Muscle layer of duodenum (tissue), 2 donors: ENCODE results near the gene COPS8.

Source experiments
- H3K27ac ChIP-seq: one replicate; pipeline ENCODE4 v1.7.0; 2013; ENCODE audit warnings: mild to moderate bottlenecking, low read length
- H3K27me3 ChIP-seq: one replicate; pipeline ENCODE4 v1.7.0; 2013; ENCODE audit warnings: low read depth, mild to moderate bottlenecking, control low read depth, low read length
- H3K36me3 ChIP-seq, 2 donors: one replicate each; pipeline ENCODE4 v1.7.0; 2013; ENCODE audit warnings: low read length in 2 of 2, control low read depth in 1 of 2, mild to moderate bottlenecking in 1 of 2; ENCODE audit not compliant: insufficient read depth in 2 of 2, control insufficient read depth in 1 of 2
- H3K4me1 ChIP-seq, 2 donors: one replicate each; pipeline ENCODE4 v1.7.0; 2013; ENCODE audit warnings: low read length in 2 of 2, mild to moderate bottlenecking in 2 of 2, control low read depth in 1 of 2, moderate library complexity in 1 of 2; ENCODE audit not compliant: insufficient read depth in 2 of 2, control insufficient read depth in 1 of 2
- H3K4me3 ChIP-seq, 2 donors: one replicate each; pipeline ENCODE4 v1.7.0; 2013; ENCODE audit warnings: low read length in 2 of 2, low read depth in 1 of 2, mild to moderate bottlenecking in 1 of 2
- H3K9me3 ChIP-seq, 2 donors: one replicate each; pipeline ENCODE4 v1.7.0; 2013; ENCODE audit warnings: low read length in 2 of 2, control low read depth in 1 of 2, mild to moderate bottlenecking in 1 of 2; ENCODE audit not compliant: control insufficient read depth in 1 of 2
- donor health status: healthy.

COPS8 gene

DNA sequence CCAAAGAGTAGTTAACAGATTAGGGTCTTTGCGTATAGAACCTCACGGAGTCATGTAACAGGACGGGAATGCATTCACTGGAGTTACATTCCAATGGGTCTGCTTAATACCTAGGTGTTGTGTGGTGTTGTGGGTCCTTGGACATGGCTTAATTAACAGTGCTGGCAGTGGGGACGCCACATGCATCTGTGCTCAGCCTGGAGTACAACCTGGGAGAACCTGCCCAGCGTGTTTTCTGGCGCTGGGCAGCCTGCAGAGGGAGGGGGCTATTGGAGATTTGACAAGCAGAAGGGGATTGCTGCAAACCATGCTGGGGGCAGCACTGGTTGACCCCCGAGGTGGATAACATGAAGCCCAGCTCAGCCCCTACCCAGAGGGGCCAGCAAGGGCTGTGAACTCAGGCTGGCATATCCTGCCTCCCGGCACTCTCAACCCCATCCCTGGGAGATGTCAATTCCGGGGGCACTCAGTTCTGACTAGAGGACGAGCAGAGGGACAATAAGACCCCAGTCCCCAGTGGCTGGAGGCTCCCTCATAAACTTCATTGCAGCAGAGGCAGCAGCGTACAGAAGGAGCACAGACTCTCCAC lies 29.3 kb upstream of the COPS8 start:
- H3K27me3 ChIP-seq, result no peaks in the 10 kb centered on the region
- no peaks in the 10 kb centered on the region for H3K4me1 ChIP-seq
- H3K27ac ChIP-seq, result no peak overlapping the region

GRCh38 chr2:237057107-237057506 lies 28.6 kb upstream of the COPS8 start:
- no peaks in the 10 kb centered on the region for H3K36me3 ChIP-seq
- no peak overlapping the region for H3K4me3 ChIP-seq
- H3K4me1 ChIP-seq, result no peaks in the 10 kb centered on the region
- no peaks in the 10 kb centered on the region for H3K27me3 ChIP-seq
- no peaks in the 10 kb centered on the region for H3K9me3 ChIP-seq
- no peak overlapping the region for H3K27ac ChIP-seq

More for the DNA sequence above, 29.3 kb upstream of the COPS8 start:
- no peaks in the 10 kb centered on the region for H3K36me3 ChIP-seq
- no peaks in the 10 kb centered on the region for H3K9me3 ChIP-seq
- no peak overlapping the region for H3K4me3 ChIP-seq

- Histone ChIP-seq H3K36me3 (no peaks in the 10 kb centered on the region), H3K9me3 (no peaks in the 10 kb centered on the region), H3K4me3 (no peak overlapping the region), H3K27me3 (no peaks in the 10 kb centered on the region), H3K4me1 (no peaks in the 10 kb centered on the region), H3K27ac (no peak overlapping the region)
These were observed 27.8 kb upstream of the COPS8 start for GRCh38 chr2:237057893-237058300.

DNA sequence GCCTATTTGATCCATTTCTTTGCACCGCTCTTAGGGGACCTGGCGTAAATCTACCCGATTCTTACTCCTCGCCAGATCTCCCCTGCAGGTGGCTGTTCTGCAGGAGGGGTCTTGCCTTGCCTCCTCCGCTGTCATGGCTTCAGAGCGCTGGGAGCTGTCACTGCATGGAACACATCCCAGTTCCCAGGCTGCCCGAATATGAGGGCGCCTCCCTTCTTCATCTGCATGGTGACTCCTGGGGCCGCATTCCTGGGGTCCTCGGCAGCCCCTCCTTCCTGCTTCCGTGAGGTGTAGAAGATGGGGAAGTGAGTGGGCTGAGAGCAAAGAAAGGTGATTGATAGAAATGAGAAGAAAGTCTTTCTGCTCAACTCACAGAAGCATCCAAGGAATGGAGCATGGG lies 27.3 kb upstream of the COPS8 start:
- Histone ChIP-seq H3K4me1 (no peaks in the 10 kb centered on the region), H3K27ac (no peak overlapping the region), H3K36me3 (no peaks in the 10 kb centered on the region), H3K4me3 (no peak overlapping the region), H3K9me3 (no peaks in the 10 kb centered on the region), H3K27me3 (no peaks in the 10 kb centered on the region)

- Histone ChIP-seq H3K27ac (no peak overlapping the region), H3K27me3 (no peaks in the 10 kb centered on the region), H3K4me3 (no peak overlapping the region), H3K9me3 (no peaks in the 10 kb centered on the region), H3K4me1 (no peaks in the 10 kb centered on the region), H3K36me3 (no peaks in the 10 kb centered on the region)
These were observed 26.4 kb upstream of the COPS8 start for GRCh38 chr2:237059155-237059875.

DNA sequence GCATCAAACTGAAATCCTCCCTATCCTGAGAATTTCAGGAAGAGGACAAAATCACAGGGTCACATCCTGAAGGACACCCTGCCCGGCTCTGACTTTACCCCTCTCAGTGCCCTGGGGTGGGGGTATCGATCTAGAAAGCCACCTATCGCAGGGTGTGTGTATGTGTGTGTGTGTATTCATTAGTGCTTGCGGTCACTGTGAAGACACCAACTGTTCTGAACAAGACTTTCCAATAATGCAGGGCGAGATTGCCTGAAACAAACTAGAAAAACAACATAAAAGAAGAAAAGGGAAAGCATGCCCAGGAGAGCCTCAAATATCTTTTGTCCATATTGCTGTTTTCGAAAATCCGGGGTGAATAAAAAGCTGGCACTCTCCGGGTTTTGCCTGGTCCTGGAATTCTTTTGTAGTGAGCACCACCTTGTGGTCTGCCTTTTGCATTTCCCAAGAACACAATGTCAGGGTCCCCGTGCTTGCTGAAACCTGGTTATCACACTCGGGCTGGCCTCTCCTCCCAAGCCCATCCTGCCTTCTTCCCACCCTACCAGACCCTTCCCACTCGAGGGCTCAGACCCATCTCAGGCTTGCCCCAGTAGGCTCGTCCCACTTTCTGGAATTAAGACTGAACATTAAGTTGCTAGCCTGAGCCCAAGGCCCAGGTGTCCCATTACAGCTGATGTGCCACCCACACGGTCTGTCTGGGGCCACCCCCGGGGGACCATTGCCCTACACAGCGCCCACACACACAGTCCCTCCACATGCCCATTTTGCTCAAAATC lies 25.0 kb upstream of the COPS8 start:
- no peaks in the 10 kb centered on the region for H3K27me3 ChIP-seq
- no peak overlapping the region for H3K4me3 ChIP-seq
- no peak overlapping the region for H3K27ac ChIP-seq
- H3K4me1 ChIP-seq, result no peaks in the 10 kb centered on the region
- no peaks in the 10 kb centered on the region for H3K9me3 ChIP-seq
- H3K36me3 ChIP-seq, result no peaks in the 10 kb centered on the region

DNA sequence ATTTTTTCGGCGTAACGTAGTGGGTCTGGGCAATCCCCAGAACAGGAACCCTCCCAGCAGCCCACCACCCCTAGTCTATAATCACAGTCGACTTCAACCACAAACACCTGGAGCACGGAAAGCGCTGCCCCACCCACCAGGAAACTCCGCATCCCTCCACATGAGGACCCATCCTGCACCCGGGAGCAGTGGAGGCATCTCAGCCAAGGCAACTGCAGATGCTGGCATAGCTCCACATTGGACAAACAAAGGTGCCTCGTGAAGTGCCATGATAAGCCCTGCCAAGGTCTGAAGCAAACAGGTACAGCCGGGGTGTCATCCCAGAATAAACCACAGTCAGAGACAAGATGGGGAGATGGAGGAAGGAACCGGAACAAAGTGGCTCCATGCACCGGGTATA lies 24.3 kb upstream of the COPS8 start:
- Histone ChIP-seq H3K9me3 (no peaks in the 10 kb centered on the region), H3K4me3 (no peak overlapping the region), H3K36me3 (no peaks in the 10 kb centered on the region), H3K27me3 (no peaks in the 10 kb centered on the region), H3K27ac (no peak overlapping the region), H3K4me1 (no peaks in the 10 kb centered on the region)

DNA sequence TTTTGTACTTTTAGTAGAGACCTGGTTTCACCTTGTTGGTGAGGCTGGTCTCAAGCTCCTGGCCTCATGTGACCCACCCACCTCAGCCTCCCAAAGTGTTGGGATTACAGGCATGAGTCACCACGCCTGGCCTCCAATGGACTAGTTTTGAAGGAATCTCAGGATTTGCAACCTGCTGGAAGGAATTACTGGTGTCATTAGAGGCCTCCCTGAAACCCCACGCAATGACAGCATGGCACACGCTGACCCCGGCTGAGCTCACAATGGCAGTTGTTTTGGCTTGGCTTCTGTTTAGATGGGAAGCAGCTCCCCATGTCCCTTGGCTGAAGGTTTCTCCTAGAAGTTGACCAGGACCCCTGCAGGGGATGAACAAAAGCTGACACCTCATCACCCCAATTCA lies 23.1 kb upstream of the COPS8 start:
- no peaks in the 10 kb centered on the region for H3K4me1 ChIP-seq
- no peaks in the 10 kb centered on the region for H3K36me3 ChIP-seq
- no peak overlapping the region for H3K27ac ChIP-seq
- H3K9me3 ChIP-seq, result no peaks in the 10 kb centered on the region
- no peak overlapping the region for H3K4me3 ChIP-seq
- no peaks in the 10 kb centered on the region for H3K27me3 ChIP-seq

DNA sequence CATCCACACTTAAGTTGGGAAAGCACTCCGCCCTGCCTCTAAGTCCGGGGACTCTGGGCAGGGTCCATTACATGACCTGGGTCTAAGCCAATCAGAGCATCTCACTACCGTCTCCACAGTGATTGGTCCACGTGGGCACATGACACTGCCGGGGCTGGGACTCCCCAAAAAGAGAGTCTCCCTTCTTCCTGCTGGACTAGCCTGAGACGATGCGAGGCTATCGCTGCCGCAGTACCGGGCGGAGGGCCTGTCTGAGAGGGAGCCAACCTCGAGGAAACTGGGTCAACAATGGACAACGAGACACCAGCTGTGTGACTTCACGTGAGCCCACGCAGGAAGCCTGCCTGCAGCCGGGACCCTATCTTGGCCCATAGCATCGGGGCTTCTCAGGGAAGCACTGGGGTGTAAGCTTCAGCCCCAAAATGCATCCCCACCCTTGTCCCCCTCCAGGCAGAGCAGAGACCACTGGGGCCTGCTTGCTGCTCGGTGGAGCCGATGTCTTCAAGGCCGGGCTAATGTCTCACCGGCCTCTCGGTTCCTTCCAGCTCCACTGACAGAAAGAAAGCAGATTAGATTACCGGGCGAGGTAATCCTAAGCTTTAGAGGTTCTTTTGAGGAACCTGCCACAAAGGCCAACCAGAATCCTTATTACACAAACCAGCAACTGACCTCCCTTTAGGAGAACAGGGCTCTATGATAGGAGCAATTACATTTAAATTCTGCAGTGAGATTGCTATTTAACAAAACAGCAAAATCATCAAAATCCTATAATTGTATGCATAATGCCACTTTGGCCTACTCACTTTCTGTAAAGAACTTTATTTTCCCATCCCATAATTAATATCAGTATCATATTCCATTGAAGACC lies 21.3 kb upstream of the COPS8 start:
- H3K4me1 ChIP-seq, result no peaks in the 10 kb centered on the region
- H3K27me3 ChIP-seq, result no peaks in the 10 kb centered on the region
- no peaks in the 10 kb centered on the region for H3K36me3 ChIP-seq
- no peak overlapping the region for H3K4me3 ChIP-seq
- no peaks in the 10 kb centered on the region for H3K9me3 ChIP-seq
- no peak overlapping the region for H3K27ac ChIP-seq

DNA sequence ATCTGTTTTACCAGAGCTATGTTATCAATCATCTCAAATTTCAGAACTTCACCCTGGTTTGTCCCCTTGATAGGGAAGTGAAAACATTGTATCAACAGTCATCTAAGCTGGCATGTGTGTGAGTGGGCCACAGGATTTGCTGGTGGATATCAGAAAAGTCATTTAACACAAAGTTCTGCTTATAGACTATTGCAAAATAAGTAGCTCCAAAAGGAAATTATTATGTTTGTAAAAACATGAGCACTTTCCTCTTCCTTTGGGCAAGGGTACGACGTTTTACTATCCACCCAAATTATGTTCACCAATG lies 20.7 kb upstream of the COPS8 start:
- H3K36me3 ChIP-seq, result no peaks in the 10 kb centered on the region

DNA sequence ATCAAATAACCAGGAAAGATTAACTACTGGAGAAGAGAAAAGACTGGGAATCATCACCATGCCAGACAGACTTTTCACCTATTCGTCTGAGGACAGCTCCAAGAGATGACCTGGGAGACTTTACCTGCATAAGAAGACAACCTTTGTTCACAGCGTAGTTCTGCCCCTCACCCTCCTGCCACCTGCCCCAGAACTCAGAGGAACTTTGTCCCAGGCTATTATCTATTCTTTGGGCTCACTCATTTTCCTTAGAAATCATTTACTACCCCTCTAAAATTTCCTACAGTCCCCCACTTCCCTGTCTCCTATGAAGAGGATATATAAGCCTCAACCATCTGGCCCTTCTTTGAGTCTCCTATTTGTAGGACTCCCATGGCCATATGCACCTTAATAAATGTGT lies 19.3 kb upstream of the COPS8 start:
- Histone ChIP-seq H3K9me3 (no peaks in the 10 kb centered on the region), H3K27me3 (no peaks in the 10 kb centered on the region), H3K4me3 (no peak overlapping the region), H3K27ac (no peak overlapping the region), H3K4me1 (no peaks in the 10 kb centered on the region), H3K36me3 (no peaks in the 10 kb centered on the region)

More for the DNA sequence above, 20.7 kb upstream of the COPS8 start:
- no peaks in the 10 kb centered on the region for H3K9me3 ChIP-seq
- no peaks in the 10 kb centered on the region for H3K4me1 ChIP-seq
- H3K27me3 ChIP-seq, result no peaks in the 10 kb centered on the region
- no peak overlapping the region for H3K27ac ChIP-seq
- no peak overlapping the region for H3K4me3 ChIP-seq
